HG03159 (cell line): ENCODE measurements around the gene CPNE7.

ENCODE experiments used
- ATAC-seq: cut with Tn5 transposase; IDR thresholded peaks from one replicate; pipeline ENCODE4 v1.9.1; 2021; ENCODE audit warnings: mild to moderate bottlenecking, moderate library complexity; ENCODE audit not compliant: unreplicated experiment

CPNE7 gene

GRCh38 chr16:89575247-89576152 is at the start of gene CPNE7:
Gene CPNE7, plus strand, starts transcription at chr16:89575758. Its CDS starts 140 bp downstream, at chr16:89575898.
- no peak for ATAC-seq

DNA sequence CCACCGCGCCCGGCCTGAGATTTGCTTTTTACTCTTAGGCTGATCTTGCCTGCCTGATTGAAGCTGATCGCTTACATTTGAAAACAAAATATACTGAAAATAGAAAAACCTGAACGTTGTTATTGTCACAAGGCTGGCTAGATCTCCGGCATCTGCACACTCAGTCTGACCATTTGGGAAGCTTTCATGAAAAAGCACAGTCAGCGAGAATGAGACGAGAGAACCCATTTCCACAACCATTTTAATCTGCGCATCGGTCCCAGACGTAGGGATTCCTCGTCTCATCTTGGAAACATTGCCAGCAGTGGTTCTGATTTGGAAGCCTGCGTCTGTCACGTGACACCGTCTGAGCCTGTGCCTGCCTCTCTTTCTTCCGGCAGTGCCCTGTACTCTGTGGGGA is 46.5 kb upstream of the CPNE7 start:
- ATAC-seq = no peak

DNA sequence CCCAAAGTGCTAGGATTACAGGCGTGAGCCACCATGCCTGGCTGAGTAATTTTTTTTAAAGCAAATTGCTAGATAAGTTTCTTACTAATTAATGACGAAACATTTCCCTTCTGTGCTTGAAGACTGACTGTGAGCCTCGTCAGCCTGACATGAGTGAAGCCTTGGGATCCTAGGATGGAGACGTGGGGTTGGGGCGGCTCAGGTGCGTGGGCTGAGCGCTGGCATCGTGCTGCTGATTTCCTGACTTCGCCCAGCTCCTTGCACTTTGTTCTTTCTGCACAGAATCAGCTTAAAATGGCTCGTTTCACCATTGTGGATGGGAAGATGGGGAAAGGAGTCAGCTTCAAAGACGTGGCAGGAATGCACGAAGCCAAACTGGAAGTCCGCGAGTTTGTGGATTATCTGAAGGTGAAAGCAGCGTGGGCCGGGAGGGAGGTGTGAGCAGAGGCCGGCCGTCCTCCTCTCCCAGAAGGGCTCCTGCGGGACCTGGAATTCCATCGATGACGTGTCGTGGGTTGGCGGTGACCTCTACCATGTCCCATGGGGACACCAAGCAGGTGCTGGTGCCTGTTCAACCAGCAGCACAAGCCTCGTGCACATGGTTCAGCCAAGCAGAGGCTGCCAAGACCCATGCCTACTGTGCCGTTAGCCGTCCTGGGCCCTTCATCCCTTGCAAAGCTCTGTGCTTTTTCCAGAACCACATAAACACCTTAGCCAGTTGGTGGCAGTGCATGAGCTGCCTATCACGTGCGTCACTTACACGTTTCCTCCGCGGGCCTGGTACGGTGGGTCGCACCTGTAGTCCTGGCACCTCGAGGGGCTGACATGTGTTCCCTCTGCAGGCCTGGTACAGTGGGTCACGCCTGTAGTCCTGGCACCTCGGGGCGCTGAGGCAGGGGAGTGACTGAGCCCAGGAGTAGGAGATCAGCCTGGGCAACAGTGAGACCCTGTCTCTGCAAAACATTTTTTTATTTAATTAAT is 44.9 kb upstream of the CPNE7 start:
- no peak for ATAC-seq

GRCh38 chr16:89531821-89532526 is 43.6 kb upstream of the CPNE7 start:
- no peak for ATAC-seq

DNA sequence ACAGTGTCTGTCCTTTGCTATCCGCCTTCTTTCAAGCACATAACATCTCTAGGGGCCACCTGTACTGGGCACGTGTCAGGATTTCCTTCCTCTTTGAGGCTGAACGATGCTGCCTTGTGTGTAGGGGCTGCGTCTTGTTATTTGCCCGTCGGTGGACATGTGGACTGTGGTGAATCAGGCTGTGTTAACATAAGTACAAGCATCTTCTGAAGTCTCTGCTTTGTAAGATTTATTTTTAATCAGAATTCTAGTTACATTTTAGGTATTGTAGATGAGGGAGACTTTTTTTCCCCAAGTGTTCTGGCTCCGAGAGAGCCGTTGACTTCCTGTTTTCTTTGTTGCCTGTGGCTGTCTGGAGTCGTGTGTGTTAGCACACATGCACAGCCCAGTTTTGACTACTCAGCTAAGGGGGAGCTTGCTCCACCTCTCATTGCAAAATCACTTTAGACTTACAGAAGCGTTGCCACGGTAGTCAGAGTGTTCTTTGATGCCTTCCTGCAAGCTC is 41.3 kb upstream of the CPNE7 start:
- ATAC-seq = no peak

DNA sequence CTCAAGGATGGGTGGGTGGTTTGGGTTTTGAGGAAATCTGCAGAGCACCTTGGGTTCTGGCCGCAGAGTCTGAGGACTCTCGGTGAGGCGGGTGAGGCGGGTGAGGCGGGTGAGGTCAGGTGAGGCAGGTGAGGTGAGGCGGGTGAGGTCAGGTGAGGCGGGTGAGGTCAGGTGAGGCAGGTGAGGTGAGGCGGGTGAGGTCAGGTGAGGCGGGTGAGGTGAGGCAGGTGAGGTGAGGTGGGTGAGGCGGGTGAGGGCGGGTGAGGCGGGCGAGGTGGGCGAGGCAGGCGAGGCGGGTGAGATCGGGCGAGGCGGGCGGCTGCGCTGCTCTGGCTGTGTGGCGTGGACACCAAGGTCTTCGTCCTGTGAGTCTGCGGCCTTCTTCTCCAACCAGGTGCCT is 39.2 kb upstream of the CPNE7 start:
- ATAC-seq = no peak

DNA sequence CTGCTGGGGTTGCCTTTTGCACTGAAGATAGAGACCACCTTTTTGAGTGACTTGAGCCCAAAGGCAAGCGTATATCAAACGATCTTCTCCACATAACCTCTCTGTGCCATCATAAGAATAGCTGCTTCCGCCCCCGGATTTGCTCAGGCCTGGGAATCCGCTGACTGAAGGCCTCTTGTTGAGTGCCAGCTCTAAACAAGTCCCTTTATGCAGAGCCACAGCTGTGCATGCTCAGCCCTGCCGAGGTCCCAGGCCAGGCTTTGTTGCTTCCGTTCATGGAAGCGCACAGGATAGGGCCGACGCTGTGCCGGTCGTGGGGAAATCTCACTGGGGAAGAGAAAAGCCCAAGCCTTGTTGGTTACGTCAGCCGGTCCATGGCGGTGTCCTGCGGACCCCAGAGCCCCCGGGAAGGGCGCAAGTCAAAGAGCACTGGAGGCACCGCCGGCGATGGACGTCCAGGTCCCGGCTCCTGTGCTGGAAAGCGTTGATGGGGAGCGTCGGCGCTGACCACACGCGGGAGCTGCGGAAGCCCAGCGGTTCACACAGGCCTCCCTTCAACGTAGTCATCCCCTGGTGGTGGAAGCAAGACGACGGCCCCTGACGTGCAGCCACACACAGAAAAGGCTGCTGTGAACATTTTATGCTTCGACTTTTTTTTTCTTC is 38.5 kb upstream of the CPNE7 start:
- ATAC-seq = no peak

- no peak for ATAC-seq
Observed at GRCh38 chr16:89537549-89537925, 38.0 kb upstream of the CPNE7 start.

DNA sequence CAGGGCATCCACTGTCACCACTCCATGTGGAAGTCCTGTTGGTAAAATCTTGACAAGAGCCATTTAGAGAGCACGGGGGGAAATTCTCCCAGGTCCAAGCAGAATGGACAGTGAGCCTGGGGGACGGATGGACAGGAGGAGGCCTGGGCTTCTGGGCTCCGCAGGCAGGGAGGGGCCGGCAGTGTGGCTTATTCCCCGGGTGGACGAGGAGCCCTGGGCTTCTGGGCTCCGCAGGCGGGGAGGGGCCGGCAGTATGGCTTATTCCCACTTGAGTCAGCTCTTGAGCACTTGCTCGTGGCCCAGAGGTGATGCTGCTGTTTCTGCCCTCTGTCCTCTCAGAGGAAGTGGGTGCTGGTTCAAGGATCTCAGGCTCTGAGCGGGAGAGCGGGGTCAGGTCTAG is 37.3 kb upstream of the CPNE7 start:
- ATAC-seq = no peak

DNA sequence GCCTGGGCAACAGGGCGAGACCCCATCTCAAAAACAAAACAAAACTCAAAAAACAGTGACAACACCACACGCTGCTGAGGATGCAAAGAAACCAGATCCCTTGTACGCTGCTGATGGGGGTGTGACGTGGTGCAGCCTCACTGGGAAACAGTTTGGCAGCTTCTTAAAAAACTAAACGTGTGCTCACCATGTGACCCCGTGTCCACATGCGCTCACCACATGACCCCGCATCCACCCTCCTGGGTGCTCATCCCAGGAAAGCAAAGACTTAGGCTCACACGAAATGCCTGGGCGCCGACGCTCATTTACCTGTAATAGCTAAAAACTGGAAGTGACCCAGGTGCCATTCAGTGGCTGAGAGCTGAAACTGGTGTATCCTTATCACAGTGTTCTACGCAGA is 35.0 kb upstream of the CPNE7 start:
- no peak for ATAC-seq

DNA sequence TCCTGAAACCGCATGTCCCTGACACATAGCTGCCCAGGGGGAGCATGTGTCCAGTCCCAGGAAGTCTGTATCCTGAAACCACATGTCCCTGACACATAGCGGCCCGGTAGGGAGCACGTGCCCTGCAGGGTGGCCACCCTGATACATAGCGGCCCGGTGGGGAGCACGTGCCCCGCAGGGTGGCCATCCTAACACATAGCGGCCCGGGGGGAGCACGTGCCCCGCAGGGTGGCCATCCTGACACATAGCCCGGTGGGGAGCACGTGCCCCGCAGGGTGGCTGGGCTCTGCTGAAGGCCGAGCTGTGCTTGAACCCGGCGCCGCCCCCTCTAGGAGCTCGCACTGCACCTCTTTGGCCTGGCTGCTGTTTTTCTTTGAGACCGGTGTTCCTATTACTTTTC is 33.8 kb upstream of the CPNE7 start:
- no peak for ATAC-seq

DNA sequence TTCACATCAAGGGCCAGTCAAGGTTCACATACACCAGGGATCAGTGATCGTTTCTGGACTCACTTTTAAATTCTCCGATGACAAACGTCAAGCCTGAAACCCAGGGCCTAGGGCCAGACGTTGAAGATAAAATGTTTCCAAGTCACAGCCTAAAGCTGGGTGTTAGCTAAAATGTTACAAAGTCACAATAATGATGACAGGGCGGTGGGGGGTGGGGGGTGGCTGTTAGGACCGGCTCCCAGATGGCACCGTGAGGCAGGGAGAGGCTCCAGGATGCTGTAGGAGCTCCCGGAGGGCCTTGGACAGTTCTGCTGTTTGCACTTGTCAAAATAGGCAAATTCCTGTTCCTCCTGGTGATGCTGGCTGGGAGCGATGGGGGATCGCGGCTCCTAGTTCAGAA is 31.4 kb upstream of the CPNE7 start:
- no peak for ATAC-seq

- ATAC-seq = no peak
Observed at GRCh38 chr16:89544713-89545043, 30.9 kb upstream of the CPNE7 start.

- no peak for ATAC-seq
Observed at GRCh38 chr16:89545044-89545830, 30.3 kb upstream of the CPNE7 start.

- ATAC-seq = no peak
Observed at GRCh38 chr16:89545831-89546574, 29.6 kb upstream of the CPNE7 start.

DNA sequence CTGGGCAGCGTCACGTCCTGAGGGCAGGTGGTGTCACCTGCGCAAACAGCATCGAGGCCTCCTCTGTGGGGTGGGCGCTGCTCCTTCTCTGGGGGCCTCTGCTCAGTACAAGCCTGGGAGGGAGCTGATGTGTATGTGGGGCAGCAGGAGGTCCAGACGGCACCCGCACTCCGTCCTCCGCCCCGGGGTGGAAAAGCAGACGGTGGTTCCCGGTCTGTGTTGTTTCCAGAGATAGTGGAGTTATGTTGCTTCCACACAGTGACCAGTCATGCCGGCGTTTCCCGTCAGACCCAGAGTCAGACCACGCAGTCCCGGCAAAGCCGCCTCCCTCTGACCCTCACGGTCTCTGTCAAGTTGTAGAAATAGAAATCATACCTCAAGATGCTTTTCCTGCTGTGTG is 28.8 kb upstream of the CPNE7 start:
- ATAC-seq = no peak

DNA sequence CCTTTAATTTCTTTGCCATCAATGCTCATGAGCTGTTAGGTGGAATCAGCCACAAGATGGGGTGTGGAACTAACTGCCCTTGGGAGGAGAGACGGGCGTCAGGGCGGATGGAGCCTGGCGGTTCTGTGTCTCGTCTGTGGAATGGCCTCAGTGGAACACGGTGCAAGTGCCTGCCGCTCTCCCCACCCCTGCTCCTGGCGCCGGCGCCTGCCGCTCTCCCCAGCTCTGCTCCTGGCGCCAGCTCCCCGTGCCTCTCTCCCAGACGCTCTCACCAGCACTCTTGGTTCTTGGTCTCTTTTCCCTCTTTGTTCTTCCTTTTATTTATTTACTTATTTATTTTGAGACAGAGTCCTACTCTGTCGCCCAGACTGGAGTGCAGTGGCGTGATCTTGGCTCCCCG is 28.3 kb upstream of the CPNE7 start:
- no peak for ATAC-seq

DNA sequence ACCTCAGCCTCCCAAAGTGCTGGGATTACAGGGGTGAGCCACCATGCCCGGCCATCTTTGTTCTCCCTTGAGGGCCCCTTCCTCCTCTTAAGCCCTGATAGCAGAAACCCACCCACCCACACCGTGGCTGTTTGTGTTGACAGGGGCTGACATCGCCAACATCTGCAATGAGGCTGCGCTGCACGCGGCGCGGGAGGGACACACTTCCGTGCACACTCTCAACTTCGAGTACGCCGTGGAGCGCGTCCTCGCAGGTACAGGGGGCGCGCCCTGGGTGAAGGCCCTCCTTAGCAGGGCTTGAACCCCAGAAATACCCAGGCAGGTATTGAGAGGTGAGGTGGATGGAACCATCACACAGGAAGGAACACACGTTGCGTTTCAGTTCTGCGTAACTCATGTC is 27.7 kb upstream of the CPNE7 start:
- no peak for ATAC-seq
